Measurements from ENCODE around the gene CDK12.

The CDK12 gene

GRCh38 chr17:39579318-39580081 lies 118.2 kb downstream of the CDK12 start:
- in situ Hi-C loops (cut with MboI; ENCODE audit: low sequenced_read_pairs): no loop called here

GRCh38 chr17:39580082-39580468 lies 118.8 kb downstream of the CDK12 start:
- in situ Hi-C loops (cut with MboI; ENCODE audit: low sequenced_read_pairs): no loop called here

GRCh38 chr17:39581071-39581758 lies 119.9 kb downstream of the CDK12 start:
- in situ Hi-C loops (cut with MboI; ENCODE audit: low sequenced_read_pairs): no loop called here

GRCh38 chr17:39581759-39582085 lies 120.4 kb downstream of the CDK12 start:
- in situ Hi-C loops (cut with MboI; ENCODE audit: low sequenced_read_pairs): no loop called here

GRCh38 chr17:39582658-39583057 lies 121.4 kb downstream of the CDK12 start:
- in situ Hi-C loops (cut with MboI; ENCODE audit: low sequenced_read_pairs): no loop called here

Data from HL-60/S4 treated with retinoic acid at 250 ng/mL for 4 days and 3 days (cell line).